Stimulated activated CD4-positive, alpha-beta T cell treated with anti-CD3 and anti-CD28 coated beads, Interleukin-12 subunit alpha, Interleukin-12 subunit beta, amount 100 ng/mL, for 4 hours (primary cell): ENCODE data around the gene A3GALT2.

Source experiments
- DNase-seq: peaks from one replicate; pipeline ENCODE4 v3.0.0-alpha.2; 2020

A3GALT2 gene

DNA sequence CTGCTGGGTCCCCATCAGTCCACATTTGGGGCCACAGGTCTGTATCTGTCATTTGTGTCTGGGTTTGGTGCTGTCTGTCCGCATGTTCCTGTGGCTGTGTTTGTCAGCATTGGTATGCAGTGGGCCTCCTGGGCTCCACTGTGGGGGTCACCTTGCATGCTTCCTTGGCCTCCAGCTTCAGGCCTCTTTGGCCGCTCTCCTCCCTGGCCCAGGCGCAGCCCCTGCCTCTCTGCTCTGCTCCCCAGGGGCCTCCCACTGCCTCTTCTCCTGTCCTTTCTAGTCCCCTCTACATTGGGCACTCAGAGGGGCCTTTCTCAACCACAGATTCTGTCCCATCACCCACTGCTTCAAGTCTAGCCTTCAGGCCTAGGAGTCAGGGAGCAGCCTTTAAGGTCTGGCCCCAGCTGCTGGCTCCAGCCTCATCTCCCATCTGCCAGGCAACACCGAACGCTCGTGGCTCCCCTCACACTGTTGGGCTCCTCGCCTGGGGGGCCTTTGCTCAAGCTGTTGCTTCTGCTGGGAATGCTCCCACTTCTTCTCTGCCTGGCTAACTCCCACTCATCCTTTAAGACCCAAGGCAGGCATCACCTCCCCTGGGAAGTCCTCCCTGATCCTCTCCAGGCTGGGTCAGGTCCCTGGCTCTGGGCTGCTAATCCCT lies 50.0 kb downstream of the A3GALT2 start:
- no peak for DNase-seq

DNA sequence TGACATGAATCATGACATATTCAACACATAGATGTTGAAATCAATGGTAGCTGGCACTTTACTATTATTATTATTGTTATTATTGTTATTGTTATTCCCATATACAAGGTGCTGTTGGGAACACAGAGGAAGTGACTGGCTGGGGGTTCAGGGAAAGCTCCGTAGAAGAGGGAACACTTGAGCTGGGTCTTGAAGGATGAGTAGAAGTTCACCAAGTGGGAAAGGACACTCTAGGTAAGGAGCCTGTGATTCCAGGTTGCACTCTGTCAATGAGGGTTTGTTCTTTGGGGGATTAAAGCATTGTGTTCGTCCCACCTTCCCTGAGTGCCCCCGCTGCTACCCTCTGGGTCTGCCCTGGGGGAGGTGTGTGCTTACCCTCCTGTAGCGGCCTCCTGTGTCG lies 50.5 kb downstream of the A3GALT2 start:
- no peak for DNase-seq

DNA sequence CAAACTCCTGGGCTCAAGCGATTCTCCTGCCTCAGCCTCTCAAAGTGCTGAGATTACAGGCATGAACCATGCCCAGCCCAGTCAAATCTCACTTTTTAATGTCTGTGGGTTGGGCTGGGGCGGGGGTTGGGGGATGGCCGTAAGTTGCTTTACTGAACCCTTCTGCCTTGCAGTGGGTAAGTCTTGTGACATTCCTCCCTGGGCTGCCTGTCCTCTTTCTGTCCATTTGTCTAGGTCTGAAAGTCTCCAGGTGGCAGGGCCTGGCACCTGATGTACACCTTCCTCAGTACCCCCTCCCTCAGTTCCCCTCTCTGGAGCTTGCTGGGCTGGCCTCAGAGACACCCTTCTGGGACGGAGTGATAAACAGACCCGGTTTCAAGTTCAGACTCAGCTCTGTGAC lies 51.3 kb downstream of the A3GALT2 start:
- no peak for DNase-seq

DNA sequence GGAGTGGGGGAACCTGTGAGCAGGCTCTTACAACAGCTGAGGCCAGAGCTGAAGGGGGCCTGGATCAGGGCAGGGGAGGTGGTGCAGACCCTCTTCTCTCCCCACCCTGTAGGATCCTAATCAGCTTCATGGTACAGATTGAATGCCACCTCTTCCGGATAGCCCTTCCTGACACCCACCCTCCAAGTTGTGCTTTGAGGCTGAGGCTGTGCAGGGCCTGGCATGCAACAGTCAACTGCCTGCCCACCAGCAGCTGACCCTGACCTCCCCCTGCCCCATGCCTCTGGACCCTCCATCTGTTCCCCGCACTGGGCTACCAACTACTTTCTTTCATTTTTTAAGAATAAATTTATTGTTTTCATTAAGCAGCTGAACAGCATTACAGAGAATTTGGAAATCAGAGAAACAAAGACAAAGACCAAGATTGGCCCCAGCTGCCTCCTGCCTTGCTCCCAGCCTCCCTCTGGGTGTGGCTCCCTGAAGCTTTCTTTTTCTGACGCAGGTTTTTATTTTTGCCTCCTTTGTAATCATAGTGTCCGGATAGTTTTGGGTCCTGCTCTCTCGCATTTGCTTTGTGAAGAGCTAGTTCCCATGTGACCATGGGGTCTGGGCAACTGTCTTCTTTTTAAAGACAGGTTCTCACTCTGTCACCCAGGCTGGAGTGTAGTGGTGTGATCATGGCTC lies 51.8 kb downstream of the A3GALT2 start:
- DNase-seq: no peak

DNA sequence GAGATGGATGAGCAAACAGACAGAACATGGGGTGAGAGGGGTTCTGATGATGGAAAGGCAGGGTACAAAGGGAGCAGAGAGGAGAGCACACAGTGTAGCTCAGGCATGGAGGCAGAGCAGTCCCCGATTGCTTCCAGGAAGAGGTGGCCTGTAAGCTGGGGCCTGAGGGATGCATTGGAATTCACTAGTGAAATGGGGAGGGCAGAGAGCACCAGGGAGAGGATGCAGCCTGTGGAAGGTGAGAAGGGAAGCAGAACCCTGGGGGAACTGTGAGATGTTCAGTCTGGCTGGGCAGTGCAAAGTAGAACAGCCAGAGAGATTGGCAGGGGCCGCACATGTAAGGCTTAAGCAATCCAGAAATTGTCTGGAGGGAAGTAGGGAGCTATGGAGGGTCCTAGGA lies 52.4 kb downstream of the A3GALT2 start:
- no peak for DNase-seq

DNA sequence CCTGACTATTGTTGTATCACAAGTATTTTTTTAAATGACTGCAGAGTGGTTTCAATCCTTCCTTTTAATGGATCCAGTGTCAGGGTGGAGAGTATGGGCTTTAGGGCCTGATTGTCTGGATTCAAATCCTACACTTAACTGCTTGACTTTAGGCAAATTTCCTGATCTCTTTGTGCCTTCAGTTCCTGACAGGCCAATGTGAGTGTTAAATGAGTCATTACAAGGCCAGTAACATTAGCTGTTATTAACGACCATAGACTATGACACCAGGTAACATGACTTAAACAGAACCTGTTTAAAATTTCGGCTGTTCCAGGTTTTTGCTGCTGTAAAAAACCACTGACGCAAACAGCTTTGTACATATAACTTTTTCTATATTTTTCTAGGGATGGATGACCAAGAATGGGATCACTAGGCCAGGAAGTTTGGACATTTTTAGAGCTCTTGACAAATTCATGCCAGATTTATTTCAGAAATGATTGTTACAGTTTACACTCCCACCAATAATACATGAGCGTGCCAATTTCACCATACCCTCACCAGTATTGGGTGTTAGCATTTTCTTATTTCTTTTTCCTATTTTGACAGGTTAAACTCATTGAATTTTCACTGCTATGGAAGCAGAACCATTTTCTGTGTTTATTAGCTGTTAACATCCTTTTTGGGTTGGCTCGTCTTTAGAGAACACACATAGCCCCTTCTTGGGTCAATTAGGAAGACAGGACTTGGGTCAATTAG lies 53.3 kb downstream of the A3GALT2 start:
- DNase-seq: no peak

DNA sequence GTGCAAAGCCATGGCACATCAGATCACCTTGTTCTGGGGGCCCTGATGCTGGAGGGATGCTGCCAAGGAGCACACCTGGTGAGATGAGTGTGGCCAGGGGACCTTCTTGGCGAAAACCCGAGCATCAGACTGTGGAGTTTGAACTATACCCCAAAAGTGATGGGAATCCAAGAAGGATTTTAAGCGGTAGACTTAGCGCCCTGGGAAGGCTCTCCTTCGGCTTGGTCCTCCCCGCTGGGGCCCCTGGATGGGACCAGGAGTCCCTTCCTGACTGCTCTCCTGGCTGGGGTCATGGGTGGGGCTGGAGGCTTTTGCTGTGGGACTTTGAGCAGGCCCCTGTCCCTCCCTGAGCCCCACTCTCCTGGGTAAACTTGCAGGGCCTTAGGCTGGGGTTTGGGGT lies 54.1 kb downstream of the A3GALT2 start:
- no peak for DNase-seq

DNA sequence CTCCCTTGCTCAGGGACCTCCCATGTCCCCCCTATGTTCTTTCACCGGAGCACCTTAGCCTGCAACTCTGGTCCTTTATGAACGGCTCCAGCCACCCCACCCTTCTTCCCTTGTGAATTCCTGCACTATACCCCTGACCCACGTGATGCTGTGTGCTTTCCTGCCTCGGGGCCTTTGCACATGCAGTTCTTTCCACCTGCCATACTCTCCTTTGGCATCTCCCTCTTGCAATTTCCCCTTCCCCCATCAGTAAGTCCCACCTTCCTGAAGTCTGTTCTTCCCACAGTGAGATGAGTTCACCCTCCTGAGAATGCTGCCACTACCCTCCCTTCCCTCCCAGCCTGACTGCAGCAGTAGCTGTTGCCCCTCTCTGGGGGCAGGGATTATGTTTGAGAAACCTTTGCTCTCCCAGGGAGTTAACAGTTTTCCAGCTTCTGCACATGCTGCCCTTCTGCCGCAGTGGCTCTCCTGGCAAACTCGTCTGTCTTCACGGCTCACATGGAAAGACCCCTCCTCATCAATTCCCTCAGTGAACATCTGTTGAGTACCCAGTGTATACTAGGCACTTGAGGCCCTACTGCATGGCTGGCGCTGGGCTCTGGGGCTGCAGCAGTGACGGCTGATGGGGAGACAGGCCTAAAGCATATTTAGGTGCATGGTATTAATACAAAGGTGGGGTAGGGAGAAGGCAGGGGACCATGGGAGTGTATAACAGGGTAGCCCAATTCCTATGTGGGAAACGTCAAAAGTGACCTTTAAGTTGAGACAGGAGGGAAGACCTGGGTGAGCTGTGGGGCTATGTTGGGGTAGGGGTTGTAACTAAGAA lies 54.9 kb downstream of the A3GALT2 start:
- no peak for DNase-seq

DNA sequence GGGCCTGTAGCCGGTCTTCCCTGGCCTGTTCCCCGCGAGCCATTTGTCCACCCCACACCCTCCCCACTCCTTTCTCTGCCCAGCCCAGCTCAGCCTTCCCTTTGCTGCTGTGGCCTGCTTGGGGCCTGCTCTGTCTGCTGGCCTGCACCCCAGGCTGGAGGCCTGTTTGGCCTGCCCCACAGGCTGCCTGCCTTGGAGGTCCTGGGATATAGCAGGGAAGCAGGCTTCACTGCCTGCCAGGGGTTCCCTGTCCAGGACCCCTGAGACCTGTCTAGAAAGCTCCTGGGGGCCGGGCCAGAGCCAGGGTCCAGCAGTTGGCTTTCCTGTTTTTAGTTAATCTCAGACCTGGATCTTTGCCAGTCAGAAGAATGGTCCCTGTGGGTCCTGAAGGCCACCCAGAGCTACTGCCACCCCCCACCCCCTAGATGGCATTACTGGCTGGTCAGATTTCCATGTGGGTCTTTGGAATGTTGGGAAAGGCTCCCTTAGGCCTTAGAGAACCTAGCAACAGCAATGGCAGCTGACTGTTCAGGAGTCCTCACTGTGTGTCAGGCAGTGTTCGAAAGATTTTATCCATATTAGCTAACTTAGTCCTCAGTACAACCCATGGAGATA lies 56.9 kb downstream of the A3GALT2 start:
- no peak for DNase-seq

DNA sequence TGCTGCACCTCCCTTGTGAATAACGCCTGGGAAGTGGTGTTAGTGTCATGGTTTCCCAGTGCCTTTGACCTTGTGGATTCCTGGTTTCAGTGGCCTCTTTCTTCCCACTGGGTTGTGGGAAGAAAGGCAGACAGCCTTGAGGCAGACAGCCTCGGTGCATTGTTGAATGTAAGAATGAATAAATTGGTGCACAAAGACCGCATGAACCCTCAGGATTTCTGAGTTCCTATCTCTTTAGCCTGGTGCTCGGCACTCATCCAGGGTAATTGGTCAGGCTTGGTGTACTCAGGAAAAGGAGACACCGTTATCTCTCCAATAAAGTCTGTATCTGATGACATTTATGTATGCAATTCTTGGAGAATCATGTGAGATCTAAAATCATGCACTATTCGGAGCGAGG lies 59.6 kb downstream of the A3GALT2 start:
- no peak for DNase-seq

DNA sequence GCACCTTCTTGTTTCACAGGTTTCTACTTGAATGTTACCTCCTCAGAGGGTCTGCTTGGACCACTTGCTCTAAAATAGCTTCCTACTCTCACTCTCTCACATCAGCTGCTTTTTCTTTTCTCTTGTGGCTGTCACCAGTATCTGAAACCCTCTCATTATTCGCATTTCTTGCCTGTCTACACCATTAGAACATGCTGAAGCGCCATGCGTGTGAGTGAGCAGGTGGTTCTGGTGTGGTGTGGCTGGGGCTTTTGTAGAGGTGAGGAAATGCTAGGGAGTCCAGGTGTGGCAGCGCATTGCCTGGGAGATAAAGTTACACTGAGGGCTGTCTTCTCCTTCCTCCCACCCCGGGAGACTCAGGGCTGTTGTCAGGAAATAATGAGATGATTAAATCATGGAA lies 60.5 kb downstream of the A3GALT2 start:
- no peak for DNase-seq

DNA sequence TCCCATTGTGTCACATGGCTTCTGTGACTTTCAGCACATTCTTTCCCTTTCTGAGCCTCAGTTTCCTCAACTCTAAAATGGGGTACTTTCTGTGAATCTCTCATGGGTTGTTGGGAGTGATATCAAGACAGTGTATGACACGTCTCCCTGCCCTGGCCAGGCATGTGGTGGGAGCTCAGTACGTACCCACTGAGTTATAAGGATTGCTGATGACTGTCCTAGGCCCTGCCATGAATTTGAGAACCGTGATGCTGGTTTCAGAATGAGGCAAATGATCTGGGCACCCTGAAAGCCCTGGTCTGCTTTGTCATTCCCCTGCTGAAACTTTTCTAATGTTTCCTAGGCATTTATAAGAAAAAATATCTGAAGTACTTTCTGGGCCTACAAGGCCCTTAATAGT lies 61.0 kb downstream of the A3GALT2 start:
- DNase-seq: no peak

DNA sequence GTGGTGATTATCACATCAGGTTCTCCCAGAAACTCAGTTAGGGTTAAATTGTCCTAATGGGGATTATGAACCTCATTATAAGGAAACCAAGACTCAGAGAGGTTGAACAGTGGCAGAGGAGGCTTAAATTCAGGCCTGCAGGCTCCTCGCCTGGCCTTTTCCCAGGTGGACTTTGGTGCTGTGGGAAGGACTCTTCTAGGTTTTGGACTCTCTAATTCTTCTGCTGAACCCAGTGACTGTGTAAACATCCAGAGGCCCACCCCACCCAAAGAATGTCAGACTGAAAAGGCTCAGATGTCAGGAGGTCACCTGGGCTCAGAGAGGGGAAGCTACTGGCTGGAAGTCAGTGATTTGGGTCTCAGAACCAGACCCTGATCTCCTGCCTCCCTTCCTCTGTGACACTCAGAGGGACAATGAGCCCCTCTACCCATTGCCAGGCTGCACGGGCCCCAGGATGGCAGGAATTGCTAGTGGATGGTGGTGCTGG lies 62.1 kb downstream of the A3GALT2 start:
- no peak for DNase-seq

DNA sequence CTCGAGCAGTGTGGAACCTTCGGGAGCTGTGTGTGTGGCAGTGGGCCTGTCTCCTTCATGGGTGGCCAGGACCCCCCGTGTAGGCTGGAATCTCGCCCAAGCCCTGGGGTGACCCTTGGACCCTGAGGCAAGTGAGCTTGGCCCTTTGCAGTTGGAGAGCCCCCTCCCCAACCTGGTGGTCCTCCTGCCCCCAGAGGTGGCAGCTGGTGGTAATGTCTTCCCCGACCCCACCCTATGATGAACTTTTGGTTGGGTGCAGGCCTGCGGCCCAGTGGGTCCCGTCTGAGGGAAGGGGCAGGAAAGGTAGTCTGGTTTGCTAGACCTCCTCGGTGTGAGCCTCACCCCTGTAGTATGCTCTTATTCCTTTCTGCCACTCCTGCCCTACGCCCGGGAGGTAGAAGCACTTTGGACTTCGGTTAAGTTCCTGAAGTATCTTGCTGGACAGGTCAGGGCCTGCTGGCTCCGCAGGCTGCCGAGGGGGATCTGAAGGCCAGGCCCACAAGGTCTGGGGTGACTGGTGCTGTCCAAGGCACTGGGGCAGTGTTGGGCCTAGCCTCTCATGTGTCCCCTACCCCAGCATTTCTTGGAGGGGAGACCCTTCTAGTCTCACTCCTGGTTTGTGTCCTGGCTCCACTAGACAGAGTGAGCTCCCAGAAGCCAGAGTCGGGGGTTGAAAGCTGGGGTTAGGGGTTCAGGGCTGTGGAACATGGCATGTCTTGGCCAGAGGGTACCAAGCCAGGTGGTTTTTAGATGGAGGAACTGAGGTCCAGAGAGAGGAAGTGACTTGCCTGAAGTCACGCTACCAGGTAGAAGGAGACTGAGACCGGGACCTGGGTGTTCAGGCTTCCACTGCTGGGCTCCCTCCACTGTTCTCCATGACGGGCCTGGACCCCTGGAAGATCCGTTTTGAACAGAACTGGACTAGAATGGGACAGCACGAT lies 62.9 kb downstream of the A3GALT2 start:
- no peak for DNase-seq

DNA sequence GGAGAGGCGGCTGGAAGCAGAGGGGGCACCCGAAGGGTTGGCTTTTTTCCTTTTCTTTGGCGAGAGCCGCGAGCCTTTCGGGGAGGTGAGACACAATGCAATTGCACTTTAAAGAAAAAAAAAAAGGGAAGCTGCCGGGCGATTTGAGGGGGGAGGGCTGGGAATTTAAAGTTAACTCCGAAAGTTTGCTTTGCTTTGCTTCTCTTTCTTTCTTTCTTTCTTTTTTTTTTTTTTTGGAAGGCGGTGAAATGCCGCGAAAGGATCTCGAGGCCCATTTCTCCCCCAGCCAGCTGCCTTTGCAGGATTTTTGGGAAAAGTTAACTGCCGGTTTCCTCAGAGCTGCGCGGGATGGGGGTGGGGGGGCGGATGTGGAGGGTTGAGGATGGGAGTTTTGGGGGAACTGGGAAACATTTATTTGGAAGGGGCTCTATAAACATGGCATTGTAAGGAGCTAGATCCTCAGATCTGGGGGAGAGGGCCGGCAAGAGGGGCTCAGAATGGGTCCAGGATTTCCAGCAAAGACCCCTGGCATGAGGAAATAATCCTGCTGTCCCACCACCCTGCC lies 63.6 kb downstream of the A3GALT2 start:
- no peak for DNase-seq
